Measurements from ENCODE around the gene EMC9. TPM values are rescaled to one million over a fixed set of nuclear protein-coding genes. Genes with fewer than 3 reads are reported as not detected.

The EMC9 gene
- total and polyA plus RNA-seq, 10 of the 15 experiments (the other 5 are each of a cell fraction or from before 2014, with no cell fraction given): 15.3 to 60.5 (median 30.3) TPM

GRCh38 chr14:24095271-24096068 is 45.9 kb downstream of the EMC9 start (continued):
- TF ChIP-seq ZBTB33 (IDR thresholded peaks at IDR 0.05) (no peak), ELK1 (IDR thresholded peaks at IDR 0.05; ENCODE audit: low read depth, low read length) (0 out of 2 replicates have a peak, but pooled peaks have one; percentile 16), MEF2B (IDR thresholded peaks at IDR 0.05; ENCODE audit: partially characterized antibody, poor library complexity, severe bottlenecking) (peak; percentile 64), STAT3 (IDR thresholded peaks at IDR 0.05; ENCODE audit: low read depth, low read length) (peak; percentile 62; the same call in 1 of the 2 replicates), ATF3 (IDR thresholded peaks at IDR 0.05; ENCODE audit: borderline replicate concordance, extremely low read depth, low read depth, low read length) (peak; percentile 58; the same call in 1 of the 2 replicates), SREBF1 (IDR thresholded peaks at IDR 0.05; ENCODE audit: low read length) (no peak), RBBP5 (conservative IDR thresholded peaks at IDR 0.05) (no peak), BHLHE40 (IDR thresholded peaks at IDR 0.05; ENCODE audit: borderline replicate concordance in 1 of 2, low read depth in 2 of 2, low read length in 1 of 2) (peak; percentile 82 to 85), MYC (IDR thresholded peaks at IDR 0.05; ENCODE audit: insufficient read depth, insufficient read length, insufficient replicate concordance, low read length, severe bottlenecking) (peak; percentile 92), RAD21 (IDR thresholded peaks at IDR 0.05; ENCODE audit: insufficient read depth, low read depth, low read length) (no peak), TBL1XR1 (IDR thresholded peaks at IDR 0.05; ENCODE audit: low read depth, low read length) (0 out of 2 replicates have a peak, but pooled peaks have one; percentile 66), SMAD5 (IDR thresholded peaks at IDR 0.05; ENCODE audit: low read depth) (peak; percentile 99), KDM1A (IDR thresholded peaks at IDR 0.05; ENCODE audit: borderline replicate concordance) (no peak), SPI1 (IDR thresholded peaks at IDR 0.05; ENCODE audit: borderline replicate concordance, insufficient read depth, low read depth, low read length) (no peak), BCL11A (IDR thresholded peaks at IDR 0.05; ENCODE audit: low read depth, low read length) (no peak), CUX1 (IDR thresholded peaks at IDR 0.05; ENCODE audit: insufficient replicate concordance, low read depth, low read length) (no peak), ESRRA (IDR thresholded peaks at IDR 0.05; ENCODE audit: low read length) (0 out of 2 replicates have a peak, but pooled peaks have one; percentile 35), IRF5 (IDR thresholded peaks at IDR 0.05; ENCODE audit: borderline replicate concordance) (no peak)
